Measurements from ENCODE around the gene SPG21.

SPG21 gene

DNA sequence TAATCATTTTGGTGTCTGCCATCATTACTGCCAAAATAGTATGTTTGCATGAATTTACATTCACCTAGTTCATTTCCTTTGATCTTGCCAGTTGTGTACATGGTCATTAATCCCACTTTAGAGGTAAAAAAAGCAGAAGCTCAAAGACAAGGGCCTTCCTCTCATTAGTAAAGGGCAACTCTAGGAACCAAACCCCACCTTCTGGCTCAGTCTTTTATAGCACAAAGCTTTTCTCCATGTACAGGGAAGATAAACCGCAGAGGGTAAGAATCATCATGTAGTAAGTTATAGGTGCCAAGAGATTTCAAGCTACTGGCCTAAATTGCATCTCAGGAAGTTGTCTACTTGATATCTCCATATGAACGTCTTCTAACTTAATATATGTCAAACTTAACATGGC lies 19.3 kb upstream of the SPG21 start:
- Histone ChIP-seq H3K27ac (ENCODE audit: poor library complexity, severe bottlenecking) (no peak overlapping the region), H3K9me3 (ENCODE audit: severe bottlenecking) (no peaks in the 10 kb centered on the region), H3K27me3 (ENCODE audit: insufficient read depth, poor library complexity, severe bottlenecking) (no peaks in the 10 kb centered on the region), H3K36me3 (ENCODE audit: low read depth) (peaks cover 48% of the 10 kb centered on the region), H3K4me3 (ENCODE audit: severe bottlenecking) (no peak overlapping the region), H3K4me1 (ENCODE audit: insufficient read depth, poor library complexity, severe bottlenecking) (peaks cover 5% of the 10 kb centered on the region)
- DNase-seq (ENCODE audit: low spot score) (no peak), ATAC-seq (ENCODE audit: low read depth) (peak; percentile 50; the same call in 1 of the 3 replicates)
- TF ChIP-seq, protein P1, sequence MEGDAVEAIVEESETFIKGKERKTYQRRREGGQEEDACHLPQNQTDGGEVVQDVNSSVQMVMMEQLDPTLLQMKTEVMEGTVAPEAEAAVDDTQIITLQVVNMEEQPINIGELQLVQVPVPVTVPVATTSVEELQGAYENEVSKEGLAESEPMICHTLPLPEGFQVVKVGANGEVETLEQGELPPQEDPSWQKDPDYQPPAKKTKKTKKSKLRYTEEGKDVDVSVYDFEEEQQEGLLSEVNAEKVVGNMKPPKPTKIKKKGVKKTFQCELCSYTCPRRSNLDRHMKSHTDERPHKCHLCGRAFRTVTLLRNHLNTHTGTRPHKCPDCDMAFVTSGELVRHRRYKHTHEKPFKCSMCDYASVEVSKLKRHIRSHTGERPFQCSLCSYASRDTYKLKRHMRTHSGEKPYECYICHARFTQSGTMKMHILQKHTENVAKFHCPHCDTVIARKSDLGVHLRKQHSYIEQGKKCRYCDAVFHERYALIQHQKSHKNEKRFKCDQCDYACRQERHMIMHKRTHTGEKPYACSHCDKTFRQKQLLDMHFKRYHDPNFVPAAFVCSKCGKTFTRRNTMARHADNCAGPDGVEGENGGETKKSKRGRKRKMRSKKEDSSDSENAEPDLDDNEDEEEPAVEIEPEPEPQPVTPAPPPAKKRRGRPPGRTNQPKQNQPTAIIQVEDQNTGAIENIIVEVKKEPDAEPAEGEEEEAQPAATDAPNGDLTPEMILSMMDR (IDR thresholded peaks at IDR 0.05; ENCODE audit: poor library complexity, severe bottlenecking): peak; percentile 37

DNA sequence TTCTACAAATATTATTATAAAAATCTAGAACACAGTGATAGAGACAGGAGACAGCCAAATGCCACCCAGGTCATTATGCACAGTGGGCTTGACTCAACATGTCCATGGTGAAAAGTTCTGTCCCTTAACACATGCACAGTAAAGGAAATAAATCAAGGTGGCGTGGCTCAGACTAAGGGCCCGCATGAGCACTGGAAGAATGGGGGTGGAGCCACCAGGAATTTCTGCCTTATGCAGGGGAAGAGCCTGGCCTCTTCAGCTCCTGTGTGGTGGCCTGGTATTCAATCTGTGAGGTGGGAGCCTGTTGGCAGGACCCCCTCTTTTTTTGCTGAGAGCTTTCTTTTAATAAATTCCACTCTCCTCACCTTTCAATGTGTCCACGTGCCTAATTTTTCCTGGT lies 17.2 kb upstream of the SPG21 start:
- Histone ChIP-seq H3K27ac (ENCODE audit: poor library complexity, severe bottlenecking) (no peak overlapping the region), H3K4me1 (ENCODE audit: insufficient read depth, poor library complexity, severe bottlenecking) (peaks cover 5% of the 10 kb centered on the region), H3K27me3 (ENCODE audit: insufficient read depth, poor library complexity, severe bottlenecking) (no peaks in the 10 kb centered on the region), H3K4me3 (ENCODE audit: severe bottlenecking) (no peak overlapping the region), H3K9me3 (ENCODE audit: severe bottlenecking) (no peaks in the 10 kb centered on the region), H3K36me3 (ENCODE audit: low read depth) (peaks cover 46% of the 10 kb centered on the region)
- DNase-seq (ENCODE audit: low spot score) (no peak), ATAC-seq (ENCODE audit: low read depth) (0 out of 3 replicates have a peak, but pooled peaks have one; percentile 42)
- TF ChIP-seq, protein P1 (IDR thresholded peaks at IDR 0.05; ENCODE audit: poor library complexity, severe bottlenecking): no peak

DNA sequence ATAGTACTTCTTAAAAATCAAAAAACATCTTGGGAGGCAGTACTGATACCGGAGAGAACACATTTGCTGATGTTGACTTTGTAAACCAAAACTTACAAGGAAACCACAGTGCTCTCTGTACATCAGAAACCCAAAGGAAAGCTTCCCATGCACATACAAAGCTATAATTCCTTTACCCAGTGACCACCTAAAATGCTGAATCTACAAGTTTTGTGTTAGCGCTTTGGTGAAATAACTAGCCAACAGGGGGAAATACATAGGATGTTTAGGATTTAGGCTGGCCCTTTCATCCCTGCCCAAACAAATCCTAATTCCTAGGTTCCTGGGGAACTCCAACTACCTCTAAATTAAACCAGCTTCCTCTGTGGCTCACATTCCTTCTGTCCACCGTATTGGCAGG lies 15.3 kb upstream of the SPG21 start:
- Histone ChIP-seq H3K36me3 (ENCODE audit: low read depth) (peaks cover 38% of the 10 kb centered on the region), H3K4me3 (ENCODE audit: severe bottlenecking) (no peak overlapping the region), H3K27me3 (ENCODE audit: insufficient read depth, poor library complexity, severe bottlenecking) (no peaks in the 10 kb centered on the region), H3K4me1 (ENCODE audit: insufficient read depth, poor library complexity, severe bottlenecking) (peaks cover 5% of the 10 kb centered on the region), H3K9me3 (ENCODE audit: severe bottlenecking) (no peaks in the 10 kb centered on the region), H3K27ac (ENCODE audit: poor library complexity, severe bottlenecking) (no peak overlapping the region)
- TF ChIP-seq, protein P1 (IDR thresholded peaks at IDR 0.05; ENCODE audit: poor library complexity, severe bottlenecking): no peak
- ATAC-seq (ENCODE audit: low read depth): no peak
- DNase-seq (ENCODE audit: low spot score): no peak

DNA sequence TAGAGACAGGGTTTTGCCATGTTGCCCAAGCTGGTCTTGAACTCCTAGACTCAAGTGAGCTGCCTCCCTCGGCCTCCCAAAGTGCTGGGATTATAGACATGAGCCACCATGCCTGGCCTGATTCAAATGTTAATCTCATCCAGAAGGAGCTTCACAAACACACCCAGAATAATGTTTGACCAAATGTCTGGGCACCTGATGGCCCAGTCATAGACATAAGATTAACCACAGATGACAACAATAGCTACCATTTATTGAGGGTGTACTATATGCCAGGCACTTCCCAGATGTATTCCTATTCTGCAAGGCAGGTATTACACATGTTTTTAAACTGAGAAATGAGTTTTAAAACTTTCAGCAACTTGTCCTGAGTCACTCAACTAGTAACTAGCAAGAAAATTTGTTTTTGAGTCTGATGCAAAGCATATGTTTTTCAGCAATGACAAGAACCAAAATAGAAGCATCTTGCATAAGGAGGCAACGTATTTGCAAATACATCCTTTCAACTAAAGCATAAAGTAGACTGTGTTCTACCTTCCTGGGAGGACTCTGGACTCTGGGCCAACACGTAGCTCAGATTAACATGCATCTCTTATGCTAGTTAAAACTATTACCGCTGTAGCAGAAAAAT lies 8.1 kb upstream of the SPG21 start:
- TF ChIP-seq, protein P1 (IDR thresholded peaks at IDR 0.05; ENCODE audit: poor library complexity, severe bottlenecking): no peak
- Histone ChIP-seq H3K9me3 (ENCODE audit: severe bottlenecking) (no peaks in the 10 kb centered on the region), H3K27me3 (ENCODE audit: insufficient read depth, poor library complexity, severe bottlenecking) (no peaks in the 10 kb centered on the region), H3K4me3 (ENCODE audit: severe bottlenecking) (no peak overlapping the region), H3K27ac (ENCODE audit: poor library complexity, severe bottlenecking) (no peak overlapping the region), H3K36me3 (ENCODE audit: low read depth) (peaks cover 9% of the 10 kb centered on the region), H3K4me1 (ENCODE audit: insufficient read depth, poor library complexity, severe bottlenecking) (no peaks in the 10 kb centered on the region)
- DNase-seq (ENCODE audit: low spot score) (no peak), ATAC-seq (ENCODE audit: low read depth) (no peak)

DNA sequence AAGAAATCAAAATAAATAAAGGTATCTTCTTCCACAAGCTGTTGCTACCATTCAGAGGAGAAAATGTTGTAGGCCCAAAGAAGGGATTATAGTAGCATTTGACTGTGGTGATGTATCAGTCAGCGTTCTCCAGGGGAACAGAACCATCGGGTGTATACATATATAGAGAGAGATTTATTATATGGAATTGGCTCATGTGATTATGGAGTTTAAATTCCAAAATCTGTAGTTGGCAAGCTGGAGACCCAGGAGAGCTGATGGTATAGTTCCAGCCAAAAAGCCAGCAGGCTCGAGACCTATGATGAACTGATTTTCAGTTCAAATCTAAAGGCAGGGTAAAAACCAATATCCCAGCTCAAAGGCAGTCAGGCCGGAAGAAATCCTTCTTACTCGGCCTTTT lies 7.4 kb upstream of the SPG21 start:
- Histone ChIP-seq H3K27ac (ENCODE audit: poor library complexity, severe bottlenecking) (no peak overlapping the region), H3K9me3 (ENCODE audit: severe bottlenecking) (no peaks in the 10 kb centered on the region), H3K4me1 (ENCODE audit: insufficient read depth, poor library complexity, severe bottlenecking) (no peaks in the 10 kb centered on the region), H3K27me3 (ENCODE audit: insufficient read depth, poor library complexity, severe bottlenecking) (no peaks in the 10 kb centered on the region), H3K4me3 (ENCODE audit: severe bottlenecking) (no peak overlapping the region), H3K36me3 (ENCODE audit: low read depth) (peaks cover 3% of the 10 kb centered on the region)
- TF ChIP-seq, protein P1 (IDR thresholded peaks at IDR 0.05; ENCODE audit: poor library complexity, severe bottlenecking): no peak
- DNase-seq (ENCODE audit: low spot score) (no peak), ATAC-seq (ENCODE audit: low read depth) (no peak)

Measured in RWPE2 (cell line).